Body of pancreas (tissue), 4 donors: ENCODE measurements around the gene RNF31. TPM values are rescaled to one million over a fixed set of nuclear protein-coding genes. Genes with fewer than 3 reads are reported as not detected.
"Not testable (repeated sequence)": the region's sequence is repeated elsewhere in the genome, so short reads cannot be mapped to it uniquely, and the experiment has no call there.

Experiments used
- ATAC-seq: fragments of 150-250 bp; one replicate; pipeline ENCODE4 v1.9.1; 2016
- DNase-seq, 4 donors: peaks; one replicate each; pipeline ENCODE4 v3.0.0-alpha.2; 2019
- H3K27ac ChIP-seq, 4 donors: fragments of 200-600 bp; sonication (generic); 1 replicate in 3 of 4; 2 replicates in 1 of 4; pipeline versions ENCODE4 v1.5.1 to v1.6.1; 2016 to 2019; ENCODE audit warnings: mild to moderate bottlenecking in 1 of 4, mixed read lengths in 1 of 4, moderate library complexity in 1 of 4
- H3K27me3 ChIP-seq, 2 donors: fragments of 200-600 bp; sonication (generic); one replicate each; pipeline ENCODE4 v1.6.0; 2016; ENCODE audit warnings: mild to moderate bottlenecking in 1 of 2
- H3K36me3 ChIP-seq, 2 donors: fragments of 200-600 bp; sonication (generic); replicated peaks in 1 of 2; 2 replicates each; pipeline ENCODE4 v1.5.1; 2016; ENCODE audit warnings: low read depth in 2 of 2; ENCODE audit not compliant: insufficient read depth in 1 of 2
- H3K4me1 ChIP-seq: fragments of 200-600 bp; sonication (generic); one replicate; pipeline ENCODE4 v1.6.0; 2016
- H3K4me3 ChIP-seq, 2 donors: fragments of 200-600 bp; sonication (generic); 1 replicate in 1 of 2; 2 replicates in 1 of 2; pipeline ENCODE4 v1.5.1; 2016 to 2019
- H3K9me3 ChIP-seq, 3 donors: fragments of 200-600 bp; sonication (generic); 1 replicate in 2 of 3; 2 replicates in 1 of 3; pipeline ENCODE4 v1.5.1; 2016
- CTCF ChIP-seq, 7 experiments: fragments of 450-650 bp in 4 of 7; fragments of 200-600 bp in 3 of 7; sonication (generic) in 3 of 7; IDR thresholded peaks; one replicate each; pipeline ENCODE4 v1.5.1; 2016 to 2019; ENCODE audit warnings: antibody characterized with exemption in 7 of 7
- POLR2A ChIP-seq, 3 donors: fragments of 450-650 bp; IDR thresholded peaks; one replicate each; pipeline ENCODE4 v1.6.1; 2016; ENCODE audit warnings: antibody characterized with exemption in 3 of 3, mild to moderate bottlenecking in 2 of 3
- WGBS, 2 donors: methylation state at CpG; one replicate each; pipeline ENCODE4 v1.1.5; 2017; 5-methylcytosine and 5-hydroxymethylcytosine counted together
- intact Hi-C: fragments of 100-400 bp; cut with DNase I; formaldehyde crosslinking; loops from one replicate; pipeline ENCODE4 v1.15.1; 2023
- total RNA-seq, 2 donors: library from RNA; depleted of rRNA; stranded (reverse); fragments of >200 nt; gene quantifications; one replicate each; pipeline ENCODE4 v1.1.0, GENCODE V29; 2016

RNF31 gene
- total RNA-seq, 2 donors from 2014 or later = 38.1 to 83.1 TPM

- peak; percentile 96 for ATAC-seq
- Histone ChIP-seq H3K27me3 (no peaks in the 10 kb centered on the region), H3K27ac (peak within 1 kb of the TSS; percentile 92 to 98 (median 96)), H3K4me3 (peak within 1 kb of the TSS; percentile 78 to 87), H3K4me1 (peaks cover 54% of the 10 kb centered on the region), H3K36me3 (peaks cover 0 to 7% of the 10 kb centered on the region in 2 donors), H3K9me3 (no peaks in the 10 kb centered on the region)
- TF ChIP-seq POLR2A (IDR thresholded peaks at IDR 0.05) (peak; percentile 79 to 88 (median 87)), CTCF (IDR thresholded peaks at IDR 0.05) (peak in 2 of 7 experiments; percentile 3 to 6)
- intact Hi-C loops = no loop called here
- 0% methylated on average over 46 to 89 of the region's 89 CpGs for WGBS, 2 donors
- peak; percentile 87 to 90 (median 90) for DNase-seq
These were observed 48.1 kb downstream of the RNF31 start, which contains the start of gene TM9SF1 for GRCh38 chr14:24195186-24196070. TSS of gene TM9SF1 (minus strand) at chr14:24195441. CDS start at chr14:24195019, 422 bp downstream.

DNA sequence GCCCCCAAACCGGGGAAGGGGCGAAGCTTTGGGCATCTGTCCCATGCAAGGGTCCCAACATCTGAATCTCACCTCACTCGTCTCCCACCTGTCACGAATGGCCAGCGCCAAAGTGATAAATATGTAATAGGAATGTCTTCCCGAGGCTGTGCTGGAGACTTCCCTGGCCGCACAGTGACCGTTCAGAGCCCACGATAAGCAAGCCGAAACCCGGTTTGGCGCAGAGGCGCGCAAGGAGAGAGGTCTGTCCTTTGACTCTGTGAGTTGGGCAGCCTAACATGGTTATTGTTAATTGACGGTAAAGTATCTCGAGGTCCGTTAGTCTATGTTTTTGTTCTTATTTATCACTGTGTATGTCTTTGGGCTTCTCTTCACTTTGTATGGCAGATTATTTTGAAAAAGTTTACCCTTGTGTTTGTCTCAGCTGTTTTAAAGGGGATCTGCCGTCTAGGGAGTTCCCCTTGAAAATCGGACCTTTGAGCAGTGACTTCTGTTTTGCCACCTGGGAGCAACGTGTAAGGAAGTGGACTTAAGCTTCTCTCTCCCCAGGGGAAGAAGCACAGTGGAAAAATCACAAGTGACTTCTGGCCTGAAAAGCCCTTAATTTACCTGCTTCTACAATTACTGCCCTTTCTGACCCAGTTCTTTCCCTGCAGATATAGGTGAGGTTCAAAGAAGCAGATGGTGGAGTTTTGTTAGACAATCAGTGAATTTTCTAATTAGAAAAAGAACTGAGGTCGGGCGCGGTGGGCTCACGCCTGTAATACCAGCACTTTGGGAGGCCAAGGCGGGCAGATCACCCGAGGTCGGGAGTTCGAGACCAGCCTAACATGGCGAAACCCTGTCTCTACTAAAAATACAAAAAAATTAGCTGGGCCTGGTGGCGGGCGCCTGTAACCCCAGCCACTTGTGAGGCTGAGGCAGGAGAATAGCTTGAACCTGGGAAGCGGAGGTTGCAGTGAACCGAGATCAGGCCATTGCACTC, 49.1 kb downstream of the RNF31 start:
- intact Hi-C loops = no loop called here
- Histone ChIP-seq H3K27me3 (no peaks in the 10 kb centered on the region), H3K9me3 (no peaks in the 10 kb centered on the region), H3K4me1 (peaks cover 56% of the 10 kb centered on the region), H3K27ac (peak overlapping the region; percentile 92 to 98 (median 96)), H3K4me3 (peak overlapping the region; percentile 78 to 87), H3K36me3 (peaks cover 0 to 7% of the 10 kb centered on the region in 2 donors)
- ATAC-seq = peak; percentile 30
- 12 to 24% methylated on average over 28 to 33 of the region's 33 CpGs for WGBS, 2 donors
- no peak for TF ChIP-seq CTCF (IDR thresholded peaks at IDR 0.05)
- peak in 1 of 4 donors; percentile 33 for DNase-seq

GRCh38 chr14:24197056-24197450, 49.8 kb downstream of the RNF31 start:
- DNase-seq (no peak), ATAC-seq (no peak)
- Histone ChIP-seq H3K27me3 (no peaks in the 10 kb centered on the region), H3K9me3 (no peaks in the 10 kb centered on the region), H3K27ac (peak overlapping the region in 3 of 4 donors; percentile 92 to 98 (median 98)), H3K4me1 (peaks cover 58% of the 10 kb centered on the region), H3K4me3 (peak overlapping the region in 1 of 2 donors; percentile 87), H3K36me3 (peaks cover 0 to 5% of the 10 kb centered on the region in 2 donors)
- WGBS, 2 donors = 36 to 68% methylated on average over 2 of the region's 2 CpGs
- intact Hi-C loops = no loop called here
- TF ChIP-seq CTCF (IDR thresholded peaks at IDR 0.05) (no peak), POLR2A (IDR thresholded peaks at IDR 0.05) (no peak)

DNA sequence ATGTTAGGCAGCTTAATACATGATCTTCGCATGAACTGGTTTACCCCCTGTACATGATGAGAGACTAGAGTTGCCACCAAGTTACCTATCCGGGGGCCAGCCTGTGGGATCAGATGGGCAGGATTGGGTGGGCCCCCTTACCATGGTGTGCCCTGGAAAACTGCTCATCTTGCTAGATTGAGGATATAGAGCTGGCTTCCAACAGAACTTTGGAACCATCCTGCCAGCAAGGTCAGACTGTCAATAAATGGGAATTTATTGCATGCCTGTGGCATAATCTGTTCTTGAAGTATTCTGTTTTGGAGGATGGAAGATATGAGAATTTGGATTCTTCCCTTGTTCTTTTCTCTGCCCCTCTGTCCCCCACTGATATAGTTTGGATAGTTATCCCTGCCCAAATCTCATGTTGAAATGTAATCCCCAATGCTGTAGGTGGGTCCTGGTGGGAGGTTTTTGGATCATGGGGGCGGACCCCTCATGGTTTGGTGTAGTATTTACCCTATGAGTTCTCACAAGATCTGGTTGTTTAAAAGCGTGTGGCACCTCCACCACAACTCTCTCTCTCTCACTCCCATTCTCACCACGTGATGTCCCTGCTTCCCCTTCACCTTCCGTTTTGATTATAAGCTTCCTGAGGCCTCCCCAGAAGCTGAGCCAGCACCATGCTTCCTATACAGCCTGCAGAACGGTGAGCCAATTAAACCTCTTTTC, 51.7 kb downstream of the RNF31 start:
- Histone ChIP-seq H3K4me1 (peaks cover 42% of the 10 kb centered on the region), H3K9me3 (no peaks in the 10 kb centered on the region), H3K27me3 (no peaks in the 10 kb centered on the region), H3K36me3 (peaks cover 0 to 3% of the 10 kb centered on the region in 2 donors), H3K27ac (no peak overlapping the region), H3K4me3 (no peak overlapping the region)
- no peak for ATAC-seq
- TF ChIP-seq CTCF (IDR thresholded peaks at IDR 0.05) = no peak
- TF ChIP-seq POLR2A (IDR thresholded peaks at IDR 0.05) = no peak
- no peak for DNase-seq
- intact Hi-C loops = no loop called here
- 79 to 87% methylated on average over 7 of the region's 7 CpGs for WGBS, 2 donors

DNA sequence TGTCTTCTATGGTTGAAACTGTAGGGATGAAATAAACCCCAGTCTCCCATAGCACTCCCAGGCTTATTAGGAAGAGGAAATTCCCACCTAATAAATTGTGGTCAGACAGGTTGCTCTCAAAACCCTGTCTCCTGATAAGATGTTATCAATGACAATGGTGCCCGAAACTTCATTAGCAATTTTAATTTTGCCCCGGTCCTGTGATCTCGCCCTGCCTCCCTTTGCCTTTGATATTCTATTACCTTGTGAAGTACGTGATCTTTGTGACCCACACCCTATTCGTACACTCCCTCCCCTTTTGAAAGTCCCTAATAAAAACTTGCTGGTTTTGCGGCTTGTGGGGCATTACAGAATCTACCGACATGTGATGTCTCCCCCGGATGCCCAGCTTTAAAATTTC, 55.2 kb downstream of the RNF31 start:
- H3K9me3 ChIP-seq, DNase-seq, H3K27me3 ChIP-seq, H3K27ac ChIP-seq, ATAC-seq, H3K4me3 ChIP-seq, intact Hi-C loops: not testable (repeated sequence)
- peaks cover 6 to 10% of the 10 kb centered on the region in 2 donors for H3K36me3 ChIP-seq
- H3K4me1 ChIP-seq = peaks cover 22% of the 10 kb centered on the region
- 91 to 93% methylated on average over 8 of the region's 8 CpGs for WGBS, 2 donors

- peaks cover 14% of the 10 kb centered on the region for H3K4me1 ChIP-seq
- H3K27ac ChIP-seq, H3K9me3 ChIP-seq, intact Hi-C loops, ATAC-seq, H3K4me3 ChIP-seq, H3K27me3 ChIP-seq: not testable (repeated sequence)
- peak in 1 of 4 donors; percentile 6 for DNase-seq
- WGBS, 2 donors = 96 to 97% methylated on average over 16 of the region's 16 CpGs
- peaks cover 6 to 15% of the 10 kb centered on the region in 2 donors for H3K36me3 ChIP-seq
These were observed 56.1 kb downstream of the RNF31 start for GRCh38 chr14:24203249-24203886.
